Body of pancreas (tissue), 4 donors: ENCODE results near the gene LACTB. TPM values are rescaled to one million over a fixed set of nuclear protein-coding genes. Genes with fewer than 3 reads are reported as not detected.

Experiments used
- ATAC-seq: fragments of 150-250 bp; one replicate; pipeline ENCODE4 v1.9.1; 2016
- DNase-seq, 4 donors: peaks; one replicate each; pipeline ENCODE4 v3.0.0-alpha.2; 2019
- H3K27ac ChIP-seq, 4 donors: fragments of 200-600 bp; sonication (generic); 1 replicate in 3 of 4; 2 replicates in 1 of 4; pipeline versions ENCODE4 v1.5.1 to v1.6.1; 2016 to 2019; ENCODE audit warnings: mild to moderate bottlenecking in 1 of 4, mixed read lengths in 1 of 4, moderate library complexity in 1 of 4
- H3K27me3 ChIP-seq, 2 donors: fragments of 200-600 bp; sonication (generic); one replicate each; pipeline ENCODE4 v1.6.0; 2016; ENCODE audit warnings: mild to moderate bottlenecking in 1 of 2
- H3K36me3 ChIP-seq, 2 donors: fragments of 200-600 bp; sonication (generic); replicated peaks in 1 of 2; 2 replicates each; pipeline ENCODE4 v1.5.1; 2016; ENCODE audit warnings: low read depth in 2 of 2; ENCODE audit not compliant: insufficient read depth in 1 of 2
- H3K4me1 ChIP-seq: fragments of 200-600 bp; sonication (generic); one replicate; pipeline ENCODE4 v1.6.0; 2016
- H3K4me3 ChIP-seq, 2 donors: fragments of 200-600 bp; sonication (generic); 1 replicate in 1 of 2; 2 replicates in 1 of 2; pipeline ENCODE4 v1.5.1; 2016 to 2019
- H3K9me3 ChIP-seq, 3 donors: fragments of 200-600 bp; sonication (generic); 1 replicate in 2 of 3; 2 replicates in 1 of 3; pipeline ENCODE4 v1.5.1; 2016
- CTCF ChIP-seq, 7 experiments: fragments of 450-650 bp in 4 of 7; fragments of 200-600 bp in 3 of 7; sonication (generic) in 3 of 7; IDR thresholded peaks; one replicate each; pipeline ENCODE4 v1.5.1; 2016 to 2019; ENCODE audit warnings: antibody characterized with exemption in 7 of 7
- POLR2A ChIP-seq, 3 donors: fragments of 450-650 bp; IDR thresholded peaks; one replicate each; pipeline ENCODE4 v1.6.1; 2016; ENCODE audit warnings: antibody characterized with exemption in 3 of 3, mild to moderate bottlenecking in 2 of 3
- WGBS, 2 donors: methylation state at CpG; one replicate each; pipeline ENCODE4 v1.1.5; 2017; 5-methylcytosine and 5-hydroxymethylcytosine counted together
- intact Hi-C: fragments of 100-400 bp; cut with DNase I; formaldehyde crosslinking; loops from one replicate; pipeline ENCODE4 v1.15.1; 2023
- total RNA-seq, 2 donors: library from RNA; depleted of rRNA; stranded (reverse); fragments of >200 nt; gene quantifications; one replicate each; pipeline ENCODE4 v1.1.0, GENCODE V29; 2016

Gene LACTB
- total RNA-seq, 2 donors from 2014 or later = 7.6 to 8.6 TPM

- DNase-seq (no peak), ATAC-seq (no peak)
- no peak overlapping the region for H3K4me3 ChIP-seq
- H3K36me3 ChIP-seq = no peaks in the 10 kb centered on the region
- no peaks in the 10 kb centered on the region for H3K27me3 ChIP-seq
- intact Hi-C loops = no loop called here
- peaks cover 15% of the 10 kb centered on the region for H3K4me1 ChIP-seq
- H3K9me3 ChIP-seq = no peaks in the 10 kb centered on the region
- WGBS, 2 donors = 37 to 42% methylated on average over 10 of the region's 10 CpGs
- no peak for TF ChIP-seq POLR2A (IDR thresholded peaks at IDR 0.05)
- TF ChIP-seq CTCF (IDR thresholded peaks at IDR 0.05) = no peak
- H3K27ac ChIP-seq = peak overlapping the region in 2 of 4 donors; percentile 10 to 52
Observed at GRCh38 chr15:63188247-63188925, 66.7 kb downstream of the LACTB start.

DNA sequence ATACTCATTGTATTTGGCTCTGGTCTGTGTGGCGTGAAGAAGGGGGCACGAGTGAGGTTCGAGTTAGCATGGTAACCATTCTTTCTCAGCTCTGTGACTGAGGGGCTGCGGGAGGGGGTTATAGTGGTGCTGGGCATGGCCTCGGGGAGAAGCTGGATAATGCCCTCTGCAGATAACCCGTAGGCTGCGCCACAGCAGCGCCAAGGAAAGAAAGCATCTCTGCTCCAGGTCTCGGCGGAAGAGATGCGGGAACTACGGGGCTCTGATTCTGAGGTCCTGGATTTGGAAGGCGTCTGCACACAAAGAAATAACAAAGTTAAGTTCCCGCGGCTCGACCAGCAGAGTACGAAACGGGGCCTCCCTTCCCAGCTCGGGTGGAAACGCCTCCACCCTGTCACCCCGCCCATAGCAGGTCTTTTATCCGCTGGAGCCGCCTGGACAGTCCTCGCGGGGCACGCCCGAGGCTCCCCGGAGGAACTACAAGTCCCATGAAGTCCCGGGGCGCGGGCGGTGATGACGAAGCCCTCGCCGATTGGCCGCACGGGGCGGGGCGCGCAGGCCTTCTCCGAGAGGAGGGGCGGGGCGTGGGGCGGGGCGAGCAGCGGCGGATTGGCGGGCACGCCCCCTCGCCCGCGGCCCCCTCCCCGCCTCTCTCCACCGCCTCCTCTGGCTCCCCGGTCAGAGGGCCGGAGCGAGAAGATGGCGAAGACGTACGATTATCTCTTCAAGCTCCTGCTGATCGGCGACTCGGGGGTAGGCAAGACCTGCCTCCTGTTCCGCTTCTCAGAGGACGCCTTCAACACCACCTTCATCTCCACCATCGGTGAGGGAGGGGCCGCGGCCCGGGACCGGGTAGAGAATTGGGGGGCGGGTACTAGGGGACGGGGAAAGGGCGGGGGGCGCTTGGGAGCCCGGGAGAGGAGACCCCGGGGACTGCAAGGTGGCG, 67.5 kb downstream of the LACTB start, which contains the start of gene RAB8B:
RAB8B (plus strand) TSS at position 681 of the 946 bp plus-strand sequence; CDS start at position 700, 19 bp downstream.
- peak in 2 of 3 donors; percentile 67 to 73 for TF ChIP-seq POLR2A (IDR thresholded peaks at IDR 0.05)
- peak in 2 of 7 experiments; percentile 6 for TF ChIP-seq CTCF (IDR thresholded peaks at IDR 0.05)
- ATAC-seq (peak; percentile 98), DNase-seq (peak; percentile 98 to 99 (median 98))
- Histone ChIP-seq H3K36me3 (no peaks in the 10 kb centered on the region), H3K27ac (peak within 1 kb of the TSS; percentile 32 to 78 (median 55)), H3K9me3 (no peaks in the 10 kb centered on the region), H3K4me3 (peak within 1 kb of the TSS; percentile 89 to 93), H3K27me3 (no peaks in the 10 kb centered on the region), H3K4me1 (peaks cover 15% of the 10 kb centered on the region)
- 0 to 1% methylated on average over 32 to 77 of the region's 77 CpGs for WGBS, 2 donors
- intact Hi-C loops = no loop called here

DNA sequence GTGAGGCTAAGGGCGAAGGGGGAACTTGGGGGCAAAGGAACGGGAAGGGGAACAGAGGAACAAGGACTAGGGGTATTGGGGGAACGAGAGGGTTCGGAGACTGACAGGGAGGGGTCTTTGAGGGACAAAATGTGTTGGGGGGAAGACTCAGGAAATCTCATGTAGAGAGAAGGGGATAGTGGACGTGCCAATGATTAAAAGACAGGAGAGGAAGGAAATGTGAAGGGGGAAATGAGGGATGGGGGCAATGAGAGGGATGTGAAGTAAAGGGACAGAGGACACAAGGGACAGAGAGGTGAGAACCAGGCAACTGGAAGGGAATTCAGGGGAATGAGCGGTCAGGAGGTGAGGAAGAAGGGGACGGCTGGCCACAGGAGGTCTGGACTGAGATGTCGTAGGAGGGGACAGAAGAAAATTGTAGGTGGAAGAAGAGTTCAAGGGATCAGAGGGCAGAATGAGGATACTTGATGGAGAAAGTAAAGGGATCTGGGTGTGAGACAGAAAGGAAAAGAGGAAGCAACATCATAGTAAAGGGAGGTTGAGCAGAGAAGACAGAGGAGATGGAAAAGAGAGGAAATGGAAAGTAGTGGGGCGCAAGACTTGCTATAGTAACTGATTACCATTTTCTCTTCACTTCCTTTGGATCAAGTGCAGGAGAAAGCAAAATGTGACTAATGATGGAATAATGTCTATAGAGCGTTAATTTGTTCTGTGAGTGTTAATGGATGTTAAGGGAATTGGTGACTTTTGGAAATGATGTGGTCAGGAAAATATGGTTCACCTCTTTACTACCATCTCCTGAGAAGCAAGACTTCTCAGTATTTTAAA, 68.5 kb downstream of the LACTB start:
- intact Hi-C loops = no loop called here
- H3K36me3 ChIP-seq = no peaks in the 10 kb centered on the region
- DNase-seq = no peak
- H3K27ac ChIP-seq = peak overlapping the region in 3 of 4 donors; percentile 52 to 78 (median 58)
- peaks cover 22% of the 10 kb centered on the region for H3K4me1 ChIP-seq
- peak overlapping the region; percentile 89 to 93 for H3K4me3 ChIP-seq
- no peaks in the 10 kb centered on the region for H3K27me3 ChIP-seq
- ATAC-seq = no peak
- no peaks in the 10 kb centered on the region for H3K9me3 ChIP-seq
- 15% methylated on average over 10 of the region's 10 CpGs for WGBS, 2 donors
- TF ChIP-seq CTCF (IDR thresholded peaks at IDR 0.05) (no peak), POLR2A (IDR thresholded peaks at IDR 0.05) (no peak)

- WGBS, 2 donors = 59 to 68% methylated on average over 3 of the region's 3 CpGs
- DNase-seq (no peak), ATAC-seq (no peak)
- intact Hi-C loops = no loop called here
- H3K4me3 ChIP-seq = no peak overlapping the region
- H3K4me1 ChIP-seq = peaks cover 23% of the 10 kb centered on the region
- no peaks in the 10 kb centered on the region for H3K27me3 ChIP-seq
- no peak for TF ChIP-seq POLR2A (IDR thresholded peaks at IDR 0.05)
- no peak for TF ChIP-seq CTCF (IDR thresholded peaks at IDR 0.05)
- no peak overlapping the region for H3K27ac ChIP-seq
- no peaks in the 10 kb centered on the region for H3K36me3 ChIP-seq
- no peaks in the 10 kb centered on the region for H3K9me3 ChIP-seq
Observed at GRCh38 chr15:63190769-63191649, 69.3 kb downstream of the LACTB start.
